Keratinocyte (primary cell): ENCODE data around the gene OTOR. TPM values are rescaled to one million over a fixed set of nuclear protein-coding genes. Genes with fewer than 3 reads are reported as not detected.

Experiments used
- DNase-seq: peaks from one replicate; pipeline ENCODE4 v3.0.0-alpha.2; 2011; ENCODE audit warnings: low read depth, missing footprints, low spot score
- FAIRE-seq: peaks from 2 replicates; lab custom pipeline; 2011; peaks lifted over from hg19 to GRCh38; lab: Jason Lieb, UNC
- H2AFZ ChIP-seq: 2 replicates; pipeline ENCODE4 v1.6.0; 2012; ENCODE audit warnings: low read length, control low read depth, inconsistent platforms; ENCODE audit not compliant: control insufficient read depth
- H3K27ac ChIP-seq: 2 replicates; pipeline ENCODE4 v1.5.1; 2011; ENCODE audit warnings: low read length; ENCODE audit not compliant: control insufficient read depth, insufficient read depth
- H3K27me3 ChIP-seq: 3 replicates; pipeline ENCODE4 v1.6.0; 2011; ENCODE audit warnings: low read length; ENCODE audit not compliant: control insufficient read depth, insufficient read depth; ENCODE audit errors: extremely low read depth
- H3K36me3 ChIP-seq, 2 experiments: 2 replicates in 1 of 2; 3 replicates in 1 of 2; pipeline ENCODE4 v1.5.1; 2011; ENCODE audit warnings: low read length in 2 of 2, mild to moderate bottlenecking in 1 of 2; ENCODE audit not compliant: control insufficient read depth in 2 of 2, insufficient read depth in 2 of 2; ENCODE audit errors: extremely low read depth in 1 of 2
- H3K4me1 ChIP-seq: 3 replicates; pipeline ENCODE4 v1.5.1; 2011; ENCODE audit warnings: low read length; ENCODE audit not compliant: control insufficient read depth, insufficient read depth; ENCODE audit errors: extremely low read depth
- H3K4me2 ChIP-seq: 3 replicates; pipeline ENCODE4 v1.6.0; 2011; ENCODE audit warnings: low read depth, low read length; ENCODE audit not compliant: control insufficient read depth, insufficient read depth; ENCODE audit errors: extremely low read depth
- H3K4me3 ChIP-seq, 3 experiments: fragments of 200-600 bp in 1 of 3; sonication (generic) in 1 of 3; 2 replicates in 2 of 3; 3 replicates in 1 of 3; pipeline ENCODE4 v1.5.1; 2011 to 2016; ENCODE audit warnings: low read length in 3 of 3, mild to moderate bottlenecking in 3 of 3, control low read depth in 2 of 3, inconsistent platforms in 1 of 3, low read depth in 1 of 3, mixed read lengths in 1 of 3, mixed run types in 1 of 3, moderate library complexity in 1 of 3; ENCODE audit not compliant: control insufficient read depth in 2 of 3, insufficient read depth in 2 of 3; ENCODE audit errors: extremely low read depth in 1 of 3
- H3K79me2 ChIP-seq: 2 replicates; pipeline ENCODE4 v1.6.0; 2012; ENCODE audit warnings: low read length; ENCODE audit not compliant: control insufficient read depth, insufficient read depth
- H3K9ac ChIP-seq: 3 replicates; pipeline ENCODE4 v1.6.0; 2011; ENCODE audit warnings: low read length; ENCODE audit not compliant: control insufficient read depth, insufficient read depth; ENCODE audit errors: extremely low read depth
- H3K9me1 ChIP-seq: 3 replicates; pipeline ENCODE4 v1.6.0; 2011; ENCODE audit warnings: low read length; ENCODE audit not compliant: control insufficient read depth, insufficient read depth; ENCODE audit errors: extremely low read depth
- H3K9me3 ChIP-seq: 2 replicates; pipeline ENCODE4 v1.5.1; 2012; ENCODE audit warnings: low read depth, low read length; ENCODE audit not compliant: control insufficient read depth
- H4K20me1 ChIP-seq: 3 replicates; pipeline ENCODE4 v1.6.0; 2011; ENCODE audit warnings: low read length; ENCODE audit not compliant: control insufficient read depth, insufficient read depth; ENCODE audit errors: extremely low read depth
- EZH2 ChIP-seq: IDR thresholded peaks from one replicate; pipeline ENCODE4 v1.6.1; 2012; ENCODE audit warnings: inconsistent platforms, mild to moderate bottlenecking, low read length, moderate library complexity
- dilution Hi-C: fragments of 300-500 bp; cut with MboI; formaldehyde crosslinking; loops from one replicate; pipeline ENCODE4 v1.7.0; 2020; ENCODE audit warnings: low sequenced_read_pairs; ENCODE audit not compliant: extremely low pct_ligation_motif_present
- polyA plus RNA-seq, 5 experiments: library from polyadenylated mRNA; depleted of rRNA in 3 of 5; stranded (reverse) in 3 of 5; stranded (forward) in 1 of 5; unstranded in 1 of 5; fragments of >200 nt; gene quantifications; 1 replicate in 1 of 5; 2 replicates in 3 of 5; 3 replicates in 1 of 5; pipeline versions ENCODE4 v1.2.1 to v1.2.3, GENCODE V29; 2011 to 2012; ENCODE audit warnings: missing spikeins in 2 of 5, low read depth in 1 of 5, low replicate concordance in 1 of 5
- TF ChIP-seq, protein P1 (sequence below), 3 experiments: IDR thresholded peaks in 1 of 3; conservative IDR thresholded peaks in 1 of 3; optimal IDR thresholded peaks in 1 of 3; 2 replicates in 2 of 3; 3 replicates in 1 of 3; pipeline versions ENCODE3 to v1.5.1; 2011; ENCODE audit warnings: low read length in 3 of 3, mild to moderate bottlenecking in 3 of 3, moderate library complexity in 2 of 3, control low read depth in 1 of 3, inconsistent platforms in 1 of 3; ENCODE audit not compliant: insufficient read depth in 2 of 3; ENCODE audit errors: extremely low read depth in 1 of 3

Gene OTOR
- polyA plus RNA-seq, 1 donor (not counting 4 experiments of a cell fraction or from before 2014, with no cell fraction given): not detected

DNA sequence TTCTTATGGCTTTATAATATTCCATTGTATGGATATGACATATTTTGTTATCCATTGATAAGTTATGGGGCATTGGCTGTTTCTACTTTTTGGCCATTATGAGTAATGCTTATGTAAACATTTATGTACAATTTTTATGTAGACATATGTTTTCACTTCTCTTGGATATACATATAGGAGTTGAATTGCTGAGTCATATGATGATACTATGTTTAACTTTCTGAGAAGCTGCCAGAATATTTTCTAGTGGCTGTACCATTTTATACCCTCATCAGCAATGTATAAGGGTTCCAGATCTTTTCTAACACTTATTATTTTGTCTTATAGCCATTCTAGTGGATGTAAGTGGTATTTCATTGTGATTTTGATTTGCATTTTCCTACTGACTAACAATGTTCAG, 23.1 kb downstream of the OTOR start:
- no peak for TF ChIP-seq EZH2
- TF ChIP-seq, protein P1, sequence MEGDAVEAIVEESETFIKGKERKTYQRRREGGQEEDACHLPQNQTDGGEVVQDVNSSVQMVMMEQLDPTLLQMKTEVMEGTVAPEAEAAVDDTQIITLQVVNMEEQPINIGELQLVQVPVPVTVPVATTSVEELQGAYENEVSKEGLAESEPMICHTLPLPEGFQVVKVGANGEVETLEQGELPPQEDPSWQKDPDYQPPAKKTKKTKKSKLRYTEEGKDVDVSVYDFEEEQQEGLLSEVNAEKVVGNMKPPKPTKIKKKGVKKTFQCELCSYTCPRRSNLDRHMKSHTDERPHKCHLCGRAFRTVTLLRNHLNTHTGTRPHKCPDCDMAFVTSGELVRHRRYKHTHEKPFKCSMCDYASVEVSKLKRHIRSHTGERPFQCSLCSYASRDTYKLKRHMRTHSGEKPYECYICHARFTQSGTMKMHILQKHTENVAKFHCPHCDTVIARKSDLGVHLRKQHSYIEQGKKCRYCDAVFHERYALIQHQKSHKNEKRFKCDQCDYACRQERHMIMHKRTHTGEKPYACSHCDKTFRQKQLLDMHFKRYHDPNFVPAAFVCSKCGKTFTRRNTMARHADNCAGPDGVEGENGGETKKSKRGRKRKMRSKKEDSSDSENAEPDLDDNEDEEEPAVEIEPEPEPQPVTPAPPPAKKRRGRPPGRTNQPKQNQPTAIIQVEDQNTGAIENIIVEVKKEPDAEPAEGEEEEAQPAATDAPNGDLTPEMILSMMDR (optimal IDR thresholded peaks at IDR 0.05 in 1 of 3, IDR thresholded peaks at IDR 0.05 in 1 of 3, conservative IDR thresholded peaks at IDR 0.05 in 1 of 3; ENCODE audit: extremely low read depth in 1 of 3, insufficient read depth in 2 of 3, low read length in 3 of 3): no peak
- no peaks in the 10 kb centered on the region for H3K9me3 ChIP-seq
- DNase-seq (no peak), FAIRE-seq (no peak)
- H3K9me1 ChIP-seq: no peaks in the 10 kb centered on the region
- no peak overlapping the region for H3K9ac ChIP-seq
- H3K27me3 ChIP-seq: no peaks in the 10 kb centered on the region
- no peaks in the 10 kb centered on the region for H3K4me1 ChIP-seq
- H2AFZ ChIP-seq: no peak overlapping the region
- dilution Hi-C loops: loop anchor here (25.0 kb wide), 1 partner anchor 259 kb away; no protein-coding TSS in a partner anchor
- no peak overlapping the region for H3K4me2 ChIP-seq
- H3K4me3 ChIP-seq: no peak overlapping the region
- H3K79me2 ChIP-seq: no peaks in the 10 kb centered on the region
- H3K36me3 ChIP-seq: no peaks in the 10 kb centered on the region
- no peak overlapping the region for H3K27ac ChIP-seq
- H4K20me1 ChIP-seq: no peaks in the 10 kb centered on the region

DNA sequence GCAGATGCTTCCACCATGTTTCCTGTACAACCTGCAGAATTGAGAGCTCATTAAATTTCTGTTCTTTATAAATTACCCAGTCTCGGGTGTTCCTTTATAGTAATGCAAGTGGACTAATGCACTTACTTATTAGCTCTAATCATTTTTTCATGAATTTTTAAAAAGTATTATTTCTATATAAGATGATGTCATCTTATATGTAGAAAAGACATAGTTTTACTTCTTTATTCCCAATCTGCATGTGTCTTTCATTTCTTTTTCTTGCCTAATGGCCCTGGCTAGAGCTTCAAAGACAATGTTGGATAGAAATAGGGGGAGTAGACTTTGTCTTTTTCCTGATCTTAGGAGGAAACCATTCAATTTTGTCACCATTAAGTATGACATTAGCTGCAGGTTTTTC, 27.8 kb downstream of the OTOR start:
- Histone ChIP-seq H3K9ac (no peak overlapping the region), H3K79me2 (no peaks in the 10 kb centered on the region), H3K27me3 (no peaks in the 10 kb centered on the region), H3K4me1 (no peaks in the 10 kb centered on the region), H3K36me3 (no peaks in the 10 kb centered on the region), H3K27ac (no peak overlapping the region), H3K4me2 (no peak overlapping the region), H3K4me3 (no peak overlapping the region), H3K9me1 (no peaks in the 10 kb centered on the region), H3K9me3 (no peaks in the 10 kb centered on the region), H4K20me1 (no peaks in the 10 kb centered on the region), H2AFZ (no peak overlapping the region)
- TF ChIP-seq, protein P1 (optimal IDR thresholded peaks at IDR 0.05 in 1 of 3, IDR thresholded peaks at IDR 0.05 in 1 of 3, conservative IDR thresholded peaks at IDR 0.05 in 1 of 3; ENCODE audit: extremely low read depth in 1 of 3, insufficient read depth in 2 of 3, low read length in 3 of 3): no peak
- no peak for TF ChIP-seq EZH2
- FAIRE-seq (no peak), DNase-seq (no peak)
- dilution Hi-C loops: no loop called here
